GM12875 (cell line): ENCODE data around the gene DENND1B.

Experiments used
- H3K4me3 ChIP-seq: one replicate; pipeline ENCODE4 v1.5.1; 2011; ENCODE audit warnings: low read depth, low read length, control low read depth
- TF ChIP-seq, protein P1 (sequence below): IDR thresholded peaks from 2 replicates; pipeline ENCODE4 v1.5.1; 2011; ENCODE audit warnings: low read depth, mild to moderate bottlenecking, control low read depth, inconsistent platforms, low read length, moderate library complexity, borderline replicate concordance; ENCODE audit not compliant: insufficient read depth

DENND1B gene

DNA sequence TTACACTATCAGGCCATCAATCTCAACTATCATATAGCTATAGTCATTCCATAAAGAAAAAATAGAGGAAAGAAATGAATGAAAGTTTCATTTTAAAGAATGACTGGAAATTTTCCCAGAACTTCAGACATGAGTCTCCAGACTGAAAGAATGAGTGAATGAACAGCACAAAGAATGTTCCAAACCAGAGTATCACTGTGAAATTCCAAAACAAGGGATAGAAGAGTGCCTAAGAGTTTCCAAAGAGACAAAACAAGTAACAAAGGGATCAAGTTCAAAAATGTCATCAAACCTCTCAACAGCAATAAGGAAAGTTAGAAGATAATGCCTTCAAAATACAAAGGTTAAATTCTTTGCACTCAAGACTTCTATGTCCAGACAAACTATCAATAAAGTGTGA lies 114.9 kb downstream of the DENND1B start:
- TF ChIP-seq, protein P1, sequence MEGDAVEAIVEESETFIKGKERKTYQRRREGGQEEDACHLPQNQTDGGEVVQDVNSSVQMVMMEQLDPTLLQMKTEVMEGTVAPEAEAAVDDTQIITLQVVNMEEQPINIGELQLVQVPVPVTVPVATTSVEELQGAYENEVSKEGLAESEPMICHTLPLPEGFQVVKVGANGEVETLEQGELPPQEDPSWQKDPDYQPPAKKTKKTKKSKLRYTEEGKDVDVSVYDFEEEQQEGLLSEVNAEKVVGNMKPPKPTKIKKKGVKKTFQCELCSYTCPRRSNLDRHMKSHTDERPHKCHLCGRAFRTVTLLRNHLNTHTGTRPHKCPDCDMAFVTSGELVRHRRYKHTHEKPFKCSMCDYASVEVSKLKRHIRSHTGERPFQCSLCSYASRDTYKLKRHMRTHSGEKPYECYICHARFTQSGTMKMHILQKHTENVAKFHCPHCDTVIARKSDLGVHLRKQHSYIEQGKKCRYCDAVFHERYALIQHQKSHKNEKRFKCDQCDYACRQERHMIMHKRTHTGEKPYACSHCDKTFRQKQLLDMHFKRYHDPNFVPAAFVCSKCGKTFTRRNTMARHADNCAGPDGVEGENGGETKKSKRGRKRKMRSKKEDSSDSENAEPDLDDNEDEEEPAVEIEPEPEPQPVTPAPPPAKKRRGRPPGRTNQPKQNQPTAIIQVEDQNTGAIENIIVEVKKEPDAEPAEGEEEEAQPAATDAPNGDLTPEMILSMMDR = no peak
- H3K4me3 ChIP-seq = no peak overlapping the region

DNA sequence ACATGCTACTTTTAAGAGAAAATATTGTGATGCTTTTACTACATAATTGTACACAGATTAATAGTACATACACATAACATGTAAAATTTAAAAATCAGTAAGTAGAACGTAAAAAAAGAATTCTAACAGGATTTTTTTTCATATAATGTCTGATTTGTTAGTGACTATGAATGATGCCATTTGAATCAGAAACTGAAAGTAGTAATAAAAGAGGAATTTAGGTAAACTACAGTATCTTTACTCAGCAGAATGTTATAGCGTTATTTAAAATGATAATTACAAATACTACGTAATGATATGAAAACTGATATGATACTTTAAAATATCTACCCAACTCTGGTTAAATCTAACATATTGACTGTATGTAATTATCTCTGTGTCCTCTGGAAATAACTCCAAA lies 116.1 kb downstream of the DENND1B start:
- TF ChIP-seq, protein P1 = no peak
- no peak overlapping the region for H3K4me3 ChIP-seq

DNA sequence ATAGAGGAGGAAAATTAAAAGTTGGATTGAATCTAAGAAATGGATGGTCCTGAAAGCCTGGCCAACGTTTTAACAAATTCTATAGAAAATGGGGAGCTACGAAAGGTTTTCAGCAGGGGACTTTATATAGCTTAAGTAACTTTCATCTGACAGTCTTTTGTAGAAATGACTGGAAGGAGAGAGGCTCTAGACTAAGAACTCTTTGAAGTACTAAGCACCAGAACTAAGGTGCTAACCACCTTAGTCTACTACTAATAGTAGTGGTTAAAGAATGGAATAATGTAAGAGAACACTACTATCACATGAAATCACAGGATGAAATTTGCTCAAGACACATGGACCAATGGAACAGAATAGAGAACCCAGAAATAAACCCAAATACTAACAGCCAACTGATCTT lies 126.1 kb downstream of the DENND1B start:
- no peak overlapping the region for H3K4me3 ChIP-seq

DNA sequence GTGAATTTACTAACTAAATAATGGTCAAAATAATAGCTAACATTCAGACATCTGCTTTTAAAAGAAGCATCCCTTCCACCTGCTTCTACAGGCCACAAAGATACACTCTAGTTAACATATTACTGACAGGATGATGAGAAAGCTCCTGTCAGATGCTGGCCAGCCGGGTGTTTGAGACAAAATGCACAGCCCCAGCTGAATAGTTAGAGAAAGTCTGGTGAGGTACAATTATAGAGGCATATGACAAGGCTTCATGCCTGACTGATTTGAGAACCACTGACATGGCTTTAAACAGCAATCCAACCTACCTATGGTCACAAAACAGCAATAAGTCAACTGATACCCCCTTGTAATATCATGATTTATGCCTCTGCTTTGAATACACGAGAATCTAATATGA lies 137.0 kb downstream of the DENND1B start:
- TF ChIP-seq, protein P1 = no peak
- no peak overlapping the region for H3K4me3 ChIP-seq

More for the DNA sequence above, 126.1 kb downstream of the DENND1B start:
- TF ChIP-seq, protein P1 = no peak

DNA sequence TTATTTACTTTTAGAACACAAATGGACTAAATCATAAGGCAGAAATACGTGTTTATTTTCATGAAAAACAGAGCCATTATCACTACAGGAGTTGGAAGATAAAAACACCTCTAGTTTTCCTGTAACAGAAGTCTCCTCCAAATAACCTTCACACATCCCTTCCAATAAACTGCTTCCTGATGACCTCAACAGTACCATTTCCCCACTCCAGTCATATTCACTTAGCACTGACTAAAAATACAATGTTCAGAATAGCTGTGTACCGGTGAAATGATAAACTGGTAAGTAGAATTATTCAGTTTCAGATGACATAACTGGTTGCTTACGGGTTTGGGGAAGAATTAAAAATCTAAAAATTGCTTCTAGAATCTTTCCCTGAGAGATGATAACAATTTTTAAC lies 137.9 kb downstream of the DENND1B start:
- TF ChIP-seq, protein P1 = no peak
- H3K4me3 ChIP-seq = no peak overlapping the region

DNA sequence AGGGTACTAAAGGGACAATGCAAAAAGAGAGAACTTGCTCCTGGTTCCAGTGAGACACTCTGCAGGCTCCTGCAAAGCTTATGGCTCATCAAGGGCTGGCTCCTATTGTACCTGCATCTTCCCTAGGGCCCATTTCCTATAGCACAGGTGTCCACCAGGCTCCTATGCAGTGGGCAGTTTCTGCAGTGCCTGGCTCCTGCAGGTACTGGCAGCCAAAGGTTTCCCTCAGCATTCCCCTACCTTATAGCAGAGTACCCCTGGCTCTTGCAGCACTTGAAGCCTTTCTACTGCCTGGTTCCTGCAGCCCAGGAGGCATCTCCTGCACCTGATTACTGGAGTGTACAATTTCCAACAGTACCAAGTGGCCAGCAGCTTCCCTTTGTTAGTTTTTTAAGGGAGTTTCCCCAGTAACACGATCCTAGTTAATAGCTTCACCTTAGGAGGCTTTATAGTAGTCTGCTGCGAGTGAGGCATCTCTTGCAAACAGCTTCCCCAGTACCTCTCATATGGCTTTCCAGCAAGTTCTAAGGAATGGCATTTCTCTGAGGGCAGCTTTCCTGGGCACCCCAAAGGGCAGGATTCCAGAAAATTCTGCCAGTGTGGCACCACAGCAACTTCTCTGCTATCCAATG lies 141.7 kb downstream of the DENND1B start:
- H3K4me3 ChIP-seq = no peak overlapping the region
- TF ChIP-seq, protein P1 = no peak

DNA sequence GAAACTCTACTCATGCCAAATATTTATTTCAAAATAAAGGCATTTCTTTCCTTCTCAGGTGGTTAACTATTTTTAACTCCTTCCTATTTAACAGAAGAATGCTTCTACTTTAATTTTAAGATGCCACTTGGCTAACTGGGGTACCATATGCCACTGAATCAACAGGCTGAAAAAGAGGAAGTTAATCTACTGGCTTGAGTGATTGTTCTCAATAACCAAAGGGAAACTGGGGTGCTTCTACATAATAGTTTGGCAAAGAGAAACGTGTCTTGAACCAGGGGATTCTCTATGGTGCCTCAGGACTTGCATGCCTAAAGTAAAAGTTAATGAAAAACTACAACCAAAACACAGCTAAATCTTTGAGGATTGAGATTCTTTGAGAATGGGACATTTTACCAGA lies 142.6 kb downstream of the DENND1B start:
- no peak overlapping the region for H3K4me3 ChIP-seq

More for the DNA sequence above, 142.6 kb downstream of the DENND1B start:
- TF ChIP-seq, protein P1 = no peak
